ENCODE measurements around the gene PSRC1. TPM values are rescaled to one million over a fixed set of nuclear protein-coding genes. Genes with fewer than 3 reads are reported as not detected.

PSRC1 gene
- total and polyA plus RNA-seq, 2 experiments from 2014 or later = 15.3 to 15.6 TPM

DNA sequence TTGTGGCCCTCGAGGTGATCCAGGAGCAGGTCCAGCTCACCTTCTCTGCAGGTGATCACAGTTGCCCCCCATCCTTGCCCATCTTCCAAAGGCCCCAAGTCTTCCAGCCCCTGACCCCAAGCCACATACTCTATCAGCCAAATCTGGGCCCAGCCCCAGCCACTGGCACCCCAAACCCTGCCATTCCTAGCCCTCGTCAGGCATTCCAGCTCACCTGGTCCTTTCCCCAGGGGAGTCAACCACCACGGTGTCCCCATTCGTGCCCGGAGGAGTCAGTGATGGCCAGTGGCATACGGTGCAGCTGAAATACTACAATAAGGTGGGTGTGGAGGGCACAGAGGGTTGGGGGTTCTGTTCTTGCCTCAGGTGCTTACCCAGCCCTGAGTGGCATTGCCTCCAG, 21.4 kb downstream of the PSRC1 start:
- Histone ChIP-seq H4K20me1 (ENCODE audit: insufficient read depth) (no peaks in the 10 kb centered on the region), H3K79me2 (ENCODE audit: insufficient read depth) (no peaks in the 10 kb centered on the region), H3K9me3 (ENCODE audit: low read depth) (no peaks in the 10 kb centered on the region), H3K27me3 (replicated peaks; ENCODE audit: insufficient read depth) (no peaks in the 10 kb centered on the region), H3K4me1 (ENCODE audit: insufficient read depth) (no peaks in the 10 kb centered on the region; the same call in 1 of the 2 replicates), H3K9ac (no peak overlapping the region), H2AFZ (no peak overlapping the region), H3K4me2 (ENCODE audit: unreplicated experiment) (no peak overlapping the region), H3K9me2 (ENCODE audit: insufficient read depth) (no peaks in the 10 kb centered on the region), H3F3A (ENCODE audit: insufficient read depth) (no peaks in the 10 kb centered on the region), H3K27ac (no peak overlapping the region), H3K4me3 (no peak overlapping the region), H3K36me3 (ENCODE audit: low read depth) (no peaks in the 10 kb centered on the region)
- in situ Hi-C loops (cut with MboI) = loop anchor here (10.0 kb wide), 1 partner anchor 273 kb away; the partner anchor contains the start of gene GPR61
- 78 to 80% methylated on average over 6 of the region's 6 CpGs for WGBS, 2 experiments (ENCODE audit: low coverage in 1 of 2, low lambda C conversion rate in 2 of 2, missing lambda C conversion rate in 2 of 2)
- TF ChIP-seq EZH2phosphoT487 (IDR thresholded peaks at IDR 0.05; ENCODE audit: insufficient read depth, low read depth) (no peak), EZH2 (IDR thresholded peaks at IDR 0.05; ENCODE audit: insufficient read depth, poor library complexity, severe bottlenecking) (no peak)
- no peak for DNase-seq

DNA sequence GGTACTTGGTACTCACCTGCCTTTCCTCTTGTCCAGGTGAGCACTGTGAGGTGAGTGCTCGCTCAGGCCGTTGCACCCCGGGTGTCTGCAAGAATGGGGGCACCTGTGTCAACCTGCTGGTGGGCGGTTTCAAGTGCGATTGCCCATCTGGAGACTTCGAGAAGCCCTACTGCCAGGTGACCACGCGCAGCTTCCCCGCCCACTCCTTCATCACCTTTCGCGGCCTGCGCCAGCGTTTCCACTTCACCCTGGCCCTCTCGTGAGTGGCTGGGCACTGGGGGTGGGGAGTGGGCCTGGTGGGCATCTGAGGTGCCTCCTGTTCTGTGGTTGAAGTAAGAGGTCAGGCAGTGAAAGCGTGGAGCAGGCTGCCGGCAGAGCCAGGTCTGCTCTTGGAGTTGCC, 21.9 kb downstream of the PSRC1 start:
- Histone ChIP-seq H3K27me3 (replicated peaks; ENCODE audit: insufficient read depth) (no peaks in the 10 kb centered on the region), H3F3A (ENCODE audit: insufficient read depth) (no peaks in the 10 kb centered on the region), H3K4me2 (ENCODE audit: unreplicated experiment) (no peak overlapping the region), H3K27ac (no peak overlapping the region), H3K4me1 (ENCODE audit: insufficient read depth) (no peaks in the 10 kb centered on the region; the same call in 1 of the 2 replicates), H3K36me3 (ENCODE audit: low read depth) (no peaks in the 10 kb centered on the region), H4K20me1 (ENCODE audit: insufficient read depth) (no peaks in the 10 kb centered on the region), H3K9me3 (ENCODE audit: low read depth) (no peaks in the 10 kb centered on the region), H3K9ac (no peak overlapping the region), H3K4me3 (no peak overlapping the region), H2AFZ (no peak overlapping the region), H3K9me2 (ENCODE audit: insufficient read depth) (no peaks in the 10 kb centered on the region), H3K79me2 (ENCODE audit: insufficient read depth) (no peaks in the 10 kb centered on the region)
- no peak for DNase-seq
- in situ Hi-C loops (cut with MboI) = loop anchor here (10.0 kb wide), 1 partner anchor 274 kb away; the partner anchor contains the start of gene GPR61
- WGBS, 2 experiments (ENCODE audit: low coverage in 1 of 2, low lambda C conversion rate in 2 of 2, missing lambda C conversion rate in 2 of 2) = 80 to 83% methylated on average over 10 to 16 of the region's 16 CpGs
- no peak for TF ChIP-seq EZH2phosphoT487 (IDR thresholded peaks at IDR 0.05; ENCODE audit: insufficient read depth, low read depth)
- no peak for TF ChIP-seq EZH2 (IDR thresholded peaks at IDR 0.05; ENCODE audit: insufficient read depth, poor library complexity, severe bottlenecking)

DNA sequence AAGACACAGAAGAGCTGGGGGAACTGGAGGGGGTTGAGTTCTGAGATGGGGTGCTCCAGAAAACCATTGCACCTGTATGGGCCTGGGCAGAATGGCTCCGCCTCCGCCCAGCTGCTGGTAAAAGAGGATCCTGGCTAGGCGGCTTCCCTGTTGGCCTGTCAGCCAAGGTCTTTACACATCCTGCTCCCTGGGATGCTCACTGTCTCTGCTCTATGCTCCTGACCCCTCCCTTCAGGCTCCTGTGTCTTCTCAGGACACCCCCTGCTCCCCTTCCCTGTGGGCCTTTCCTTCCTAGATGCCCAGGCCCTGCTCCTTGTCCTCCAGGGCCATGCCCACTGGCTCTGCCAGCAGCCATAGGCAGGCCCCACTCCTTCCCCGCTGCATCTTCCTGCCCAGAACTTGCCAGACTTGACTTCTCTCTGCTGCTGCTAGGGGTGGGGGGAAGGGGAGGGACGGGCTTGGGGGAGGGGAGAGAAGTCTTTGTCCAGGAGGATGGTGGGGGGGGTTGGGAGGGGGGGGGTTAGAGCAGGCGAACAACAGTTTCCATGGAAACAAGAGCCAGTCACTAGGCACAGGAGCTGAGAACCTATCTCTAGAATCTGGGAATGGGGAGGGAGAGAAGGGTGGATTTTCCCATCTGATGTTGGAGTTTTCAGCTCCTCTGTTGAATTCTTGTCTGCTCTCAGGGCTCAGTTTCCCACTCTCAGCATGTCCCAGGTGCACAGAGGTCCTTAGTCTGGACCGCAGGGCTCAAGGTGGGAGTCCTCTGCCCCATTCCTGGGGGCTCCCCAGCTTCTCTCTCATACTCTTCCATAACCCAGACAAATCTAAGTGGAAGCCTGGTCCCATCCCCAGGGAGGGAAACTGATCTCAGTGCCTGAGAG, 23.0 kb downstream of the PSRC1 start:
- in situ Hi-C loops (cut with MboI) = loop anchor here (10.0 kb wide), 1 partner anchor 275 kb away; the partner anchor contains the start of gene GPR61
- no peak overlapping the region for H3K27ac ChIP-seq

DNA sequence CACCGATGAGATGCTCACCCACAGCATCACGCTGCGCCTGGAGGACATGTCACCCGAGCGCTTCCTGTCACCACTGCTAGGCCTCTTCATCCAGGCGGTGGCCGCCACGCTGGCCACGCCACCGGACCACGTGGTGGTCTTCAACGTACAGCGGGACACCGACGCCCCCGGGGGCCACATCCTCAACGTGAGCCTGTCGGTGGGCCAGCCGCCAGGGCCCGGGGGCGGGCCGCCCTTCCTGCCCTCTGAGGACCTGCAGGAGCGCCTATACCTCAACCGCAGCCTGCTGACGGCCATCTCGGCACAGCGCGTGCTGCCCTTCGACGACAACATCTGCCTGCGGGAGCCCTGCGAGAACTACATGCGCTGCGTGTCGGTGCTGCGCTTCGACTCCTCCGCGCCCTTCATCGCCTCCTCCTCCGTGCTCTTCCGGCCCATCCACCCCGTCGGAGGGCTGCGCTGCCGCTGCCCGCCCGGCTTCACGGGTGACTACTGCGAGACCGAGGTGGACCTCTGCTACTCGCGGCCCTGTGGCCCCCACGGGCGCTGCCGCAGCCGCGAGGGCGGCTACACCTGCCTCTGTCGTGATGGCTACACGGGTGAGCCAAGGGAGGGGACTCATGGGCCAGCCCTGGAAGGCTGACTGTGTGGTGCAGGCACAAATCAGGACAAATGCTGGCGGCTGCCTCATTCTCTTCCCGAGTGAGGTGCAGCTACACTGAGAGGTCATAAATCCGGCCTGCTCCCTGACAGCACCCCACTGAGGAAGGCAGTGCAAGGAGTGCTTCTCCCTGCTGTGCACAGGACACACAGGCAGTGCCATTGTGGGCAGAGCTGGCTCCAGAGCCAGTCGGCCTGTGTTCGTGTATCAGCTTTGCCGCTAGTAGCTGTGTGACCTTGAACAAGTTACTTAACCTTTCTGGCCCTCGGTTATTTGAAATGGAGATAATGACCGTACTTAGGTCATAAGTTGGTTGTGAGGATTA, 24.2 kb downstream of the PSRC1 start:
- no peaks in the 10 kb centered on the region for H3K9me3 ChIP-seq (ENCODE audit: low read depth)
- no peak overlapping the region for H3K27ac ChIP-seq
- H3K4me2 ChIP-seq (ENCODE audit: unreplicated experiment) = no peak overlapping the region
- H2AFZ ChIP-seq = no peak overlapping the region
- no peaks in the 10 kb centered on the region for H4K20me1 ChIP-seq (ENCODE audit: insufficient read depth)
- WGBS, 2 experiments (ENCODE audit: low coverage in 1 of 2, low lambda C conversion rate in 2 of 2, missing lambda C conversion rate in 2 of 2) = 91% methylated on average over 52 to 69 of the region's 69 CpGs
- H3K36me3 ChIP-seq (ENCODE audit: low read depth) = no peaks in the 10 kb centered on the region
- no peaks in the 10 kb centered on the region; the same call in 1 of the 2 replicates for H3K4me1 ChIP-seq (ENCODE audit: insufficient read depth)
- in situ Hi-C loops (cut with MboI) = no loop called here
- H3K79me2 ChIP-seq (ENCODE audit: insufficient read depth) = no peaks in the 10 kb centered on the region
- TF ChIP-seq EZH2phosphoT487 (IDR thresholded peaks at IDR 0.05; ENCODE audit: insufficient read depth, low read depth) = no peak
- no peak for TF ChIP-seq EZH2 (IDR thresholded peaks at IDR 0.05; ENCODE audit: insufficient read depth, poor library complexity, severe bottlenecking)
- DNase-seq = no peak
- no peaks in the 10 kb centered on the region for H3F3A ChIP-seq (ENCODE audit: insufficient read depth)
- H3K4me3 ChIP-seq = no peak overlapping the region
- H3K9ac ChIP-seq = no peak overlapping the region
- no peaks in the 10 kb centered on the region for H3K9me2 ChIP-seq (ENCODE audit: insufficient read depth)
- no peaks in the 10 kb centered on the region for H3K27me3 ChIP-seq (replicated peaks; ENCODE audit: insufficient read depth)

More for the DNA sequence above, 23.0 kb downstream of the PSRC1 start:
- Histone ChIP-seq H4K20me1 (ENCODE audit: insufficient read depth) (no peaks in the 10 kb centered on the region), H3K9ac (no peak overlapping the region), H3K4me3 (no peak overlapping the region), H3F3A (ENCODE audit: insufficient read depth) (no peaks in the 10 kb centered on the region), H3K27me3 (replicated peaks; ENCODE audit: insufficient read depth) (no peaks in the 10 kb centered on the region), H3K9me2 (ENCODE audit: insufficient read depth) (no peaks in the 10 kb centered on the region), H3K36me3 (ENCODE audit: low read depth) (no peaks in the 10 kb centered on the region), H3K79me2 (ENCODE audit: insufficient read depth) (no peaks in the 10 kb centered on the region), H3K4me1 (ENCODE audit: insufficient read depth) (no peaks in the 10 kb centered on the region; the same call in 1 of the 2 replicates), H2AFZ (no peak overlapping the region), H3K9me3 (ENCODE audit: low read depth) (no peaks in the 10 kb centered on the region), H3K4me2 (ENCODE audit: unreplicated experiment) (no peak overlapping the region)
- DNase-seq = no peak
- TF ChIP-seq EZH2 (IDR thresholded peaks at IDR 0.05; ENCODE audit: insufficient read depth, poor library complexity, severe bottlenecking) (no peak), EZH2phosphoT487 (IDR thresholded peaks at IDR 0.05; ENCODE audit: insufficient read depth, low read depth) (no peak)
- WGBS, 2 experiments (ENCODE audit: low coverage in 1 of 2, low lambda C conversion rate in 2 of 2, missing lambda C conversion rate in 2 of 2) = 74 to 88% methylated on average over 4 to 7 of the region's 7 CpGs
